ENCODE measurements around the gene CEP131.

GRCh38 chr17:81195941-81196495, 26.7 kb downstream of the CEP131 start:
- TF ChIP-seq CTCF (IDR thresholded peaks at IDR 0.05) (no peak), POLR2A (IDR thresholded peaks at IDR 0.05) (no peak), POLR2AphosphoS5 (IDR thresholded peaks at IDR 0.05) (no peak)

Measured in sigmoid colon (tissue), 4 donors.